HepG2 (cell line): Measurements from ENCODE around the gene JAKMIP3. TPM values are rescaled to one million over a fixed set of nuclear protein-coding genes. Genes with fewer than 3 reads are reported as not detected.

ENCODE experiments used
- ATAC-seq: fragments of 200-7000 bp; cut with Tn5 transposase; 3 replicates; pipeline ENCODE4 v1.9.1; 2020; ENCODE audit warnings: mild to moderate bottlenecking, moderate library complexity
- BruUV-seq: library from RNA; stranded (reverse); fragments of 400-500 nt; replicated peaks from 2 replicates; lab custom pipeline; 2021; lab: Mats Ljungman, UMichigan
- CTCF ChIA-PET: fragments of 300-600 bp; formaldehyde crosslinking; extraction: SDS; loops from one replicate; lab custom pipeline; 2021; ENCODE audit warnings: low total read pairs, inconsistent platforms, low intra/inter-chr PET ratio; lab: Yijun Ruan, JAX
- POLR2A ChIA-PET: fragments of 350-600 bp; sonication (Branson Sonifier 250); formaldehyde crosslinking; loops from one replicate; lab custom pipeline; 2020; ENCODE audit warnings: antibody characterized with exemption, inconsistent platforms; lab: Yijun Ruan, JAX
- DNase-seq: peaks from one replicate; pipeline ENCODE4 v3.0.0-alpha.2; 2015; ENCODE audit warnings: low spot score
- FAIRE-seq: peaks from 3 replicates; lab custom pipeline; 2011; peaks lifted over from hg19 to GRCh38; lab: Jason Lieb, UNC
- H2AFZ ChIP-seq: one replicate; pipeline ENCODE4 v1.6.1; 2011; ENCODE audit warnings: low read length, inconsistent platforms
- H3K27ac ChIP-seq: fragments of 300-600 bp; 3 replicates; pipeline ENCODE4 v1.8.0; 2011; ENCODE audit warnings: mixed run types, mild to moderate bottlenecking, mixed read lengths, low read length, inconsistent platforms; ENCODE audit not compliant: insufficient read depth; ENCODE audit errors: extremely low read length
- H3K27me3 ChIP-seq, 2 experiments: fragments of 200-600 bp in 1 of 2; 2 replicates in 1 of 2; 3 replicates in 1 of 2; pipeline versions ENCODE4 v1.6.0 to v1.8.0; 2011; ENCODE audit warnings: low read length in 2 of 2, mild to moderate bottlenecking in 2 of 2, moderate library complexity in 2 of 2, inconsistent platforms in 1 of 2; ENCODE audit not compliant: insufficient read depth in 2 of 2, control insufficient read depth in 1 of 2
- H3K36me3 ChIP-seq, 2 experiments: fragments of 200-600 bp in 1 of 2; replicated peaks in 1 of 2; 2 replicates in 1 of 2; 3 replicates in 1 of 2; pipeline versions ENCODE4 v1.5.1 to v1.8.0; 2011; ENCODE audit warnings: low read length in 2 of 2, inconsistent platforms in 1 of 2; ENCODE audit not compliant: insufficient read depth in 2 of 2, control insufficient read depth in 1 of 2
- H3K4me1 ChIP-seq: 2 replicates; pipeline ENCODE4 v1.5.1; 2012; ENCODE audit warnings: low read length, inconsistent platforms; ENCODE audit not compliant: insufficient read depth
- H3K4me2 ChIP-seq: 2 replicates; pipeline ENCODE4 v1.6.0; 2011; ENCODE audit warnings: low read depth, low read length, inconsistent platforms
- H3K4me3 ChIP-seq, 3 experiments: fragments of 200-600 bp in 1 of 3; sonication (generic), shearing (Covaris generic) in 1 of 3; replicated peaks in 1 of 3; 2 replicates each; pipeline ENCODE4 v1.5.1; 2011 to 2016; ENCODE audit warnings: low read length in 3 of 3, inconsistent platforms in 2 of 3, low read depth in 2 of 3, mild to moderate bottlenecking in 2 of 3, control low read depth in 1 of 3, mixed read lengths in 1 of 3; ENCODE audit not compliant: insufficient read depth in 1 of 3
- H3K79me2 ChIP-seq: one replicate; pipeline ENCODE4 v1.6.1; 2011; ENCODE audit warnings: low read length, inconsistent platforms; ENCODE audit not compliant: insufficient read depth
- H3K9ac ChIP-seq: 2 replicates; pipeline ENCODE4 v1.6.0; 2011; ENCODE audit warnings: mild to moderate bottlenecking, low read depth, low read length, inconsistent platforms; ENCODE audit not compliant: insufficient read depth
- H3K9me3 ChIP-seq: 2 replicates; pipeline ENCODE4 v1.5.1; 2012; ENCODE audit warnings: mild to moderate bottlenecking, low read length
- H4K20me1 ChIP-seq: 2 replicates; pipeline ENCODE4 v1.6.0; 2011; ENCODE audit warnings: inconsistent platforms, mild to moderate bottlenecking, low read length, moderate library complexity; ENCODE audit not compliant: insufficient read depth
- MNT ChIP-seq: fragments of 450-650 bp; IDR thresholded peaks from 2 replicates; pipeline ENCODE4 v1.6.1; 2016
- NKX3-1 ChIP-seq: sonication (generic); formaldehyde crosslinking; IDR thresholded peaks from 2 replicates; pipeline ENCODE4 v1.5.0; 2020; ENCODE audit warnings: missing genetic modification reagents
- SKI ChIP-seq: fragments of 450-650 bp; IDR thresholded peaks from one replicate; pipeline ENCODE4 v1.6.1; 2018; ENCODE audit warnings: mild to moderate bottlenecking; ENCODE audit not compliant: partially characterized antibody
- TARDBP ChIP-seq: sonication (generic); formaldehyde crosslinking; IDR thresholded peaks from 2 replicates; pipeline ENCODE4 v1.8.0; 2022; ENCODE audit warnings: mild to moderate bottlenecking, missing genetic modification reagents
- WGBS: methylation state at CpG from one replicate; pipeline ENCODE4 v1.1.6; 2017; ENCODE audit warnings: low lambda C conversion rate; 5-methylcytosine and 5-hydroxymethylcytosine counted together
- in situ Hi-C: cut with HindIII; loops from 2 replicates; pipeline ENCODE4 v1.10.0; 2017; ENCODE audit warnings: low pct_unique_long_range_greater_than_20kb; ENCODE audit not compliant: extremely low pct_ligation_motif_present
- intact Hi-C: fragments of 100-400 bp; cut with micrococcal nuclease; formaldehyde crosslinking; loops from one replicate; pipeline ENCODE4 v1.10.0; 2022; ENCODE audit not compliant: unreplicated experiment
- polyA plus RNA-seq, 8 experiments: library from polyadenylated mRNA; depleted of rRNA in 3 of 8; stranded (reverse) in 7 of 8; unstranded in 1 of 8; fragments of >200 nt; fragmentation: Illumina TruSeq in 4 of 8; extraction: Trizol in 4 of 8; gene quantifications; 2 replicates each; pipeline versions ENCODE4 v1.2.1 to v1.2.3, GENCODE V29; 2011 to 2016; ENCODE audit warnings: low read depth in 4 of 8, missing spikeins in 1 of 8, mixed read lengths in 1 of 8; ENCODE audit not compliant: insufficient read depth in 1 of 8
- total RNA-seq, 5 experiments: library from RNA; depleted of rRNA; stranded (reverse); fragments of >200 nt; fragmentation: Illumina TruSeq; extraction: Trizol; gene quantifications; 2 replicates each; pipeline ENCODE4 v1.2.3, GENCODE V29; 2016; ENCODE audit warnings: low read depth in 1 of 5
- TF ChIP-seq, protein P1 (sequence below): sonication (generic); formaldehyde crosslinking; IDR thresholded peaks from 2 replicates; pipeline ENCODE4 v1.5.1; 2020; ENCODE audit warnings: mild to moderate bottlenecking, missing genetic modification reagents, moderate library complexity

Gene JAKMIP3
- total and polyA plus RNA-seq, 2 of the 13 experiments (the other 11 are each of a cell fraction or from before 2014, with no cell fraction given): 0.03 to 0.11 TPM

DNA sequence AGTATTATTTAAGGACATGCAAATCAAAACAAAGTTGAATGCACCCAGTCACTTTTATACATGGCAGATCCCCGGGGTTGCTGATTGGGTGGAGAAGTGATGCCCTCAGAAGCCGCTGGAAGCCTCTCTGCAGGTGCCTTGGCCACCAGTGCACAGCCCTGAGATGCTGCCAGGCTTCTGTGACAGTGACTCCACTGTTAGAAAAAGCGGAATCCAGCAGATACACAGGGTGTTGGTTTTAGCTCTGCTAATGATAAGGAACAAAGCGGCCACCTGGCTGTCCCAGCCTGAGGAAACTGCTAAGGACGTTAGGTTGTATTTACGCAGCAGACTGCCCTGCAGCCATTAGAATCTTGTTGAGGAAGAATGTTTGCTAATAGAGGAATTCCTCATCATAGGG, 47.5 kb downstream of the JAKMIP3 start (continued):
- no peak for TF ChIP-seq SKI

GRCh38 chr10:132113766-132114365, 48.1 kb downstream of the JAKMIP3 start:
- peaks cover 2 to 42% of the 10 kb centered on the region in 2 experiments; a peak in 4 of 5 replicates for H3K27me3 ChIP-seq
- BruUV-seq: no TSS peak
- no peak overlapping the region for H3K9ac ChIP-seq
- POLR2A ChIA-PET: no interaction called here
- no peaks in the 10 kb centered on the region for H3K9me3 ChIP-seq
- intact Hi-C loops (no loop called here), in situ Hi-C loops (no loop called here)
- no peak overlapping the region for H3K4me3 ChIP-seq
- no peaks in the 10 kb centered on the region for H4K20me1 ChIP-seq
- H3K36me3 ChIP-seq: no peaks in the 10 kb centered on the region
- no peaks in the 10 kb centered on the region for H3K79me2 ChIP-seq
- no peak overlapping the region for H3K4me2 ChIP-seq
- TF ChIP-seq, protein P1, sequence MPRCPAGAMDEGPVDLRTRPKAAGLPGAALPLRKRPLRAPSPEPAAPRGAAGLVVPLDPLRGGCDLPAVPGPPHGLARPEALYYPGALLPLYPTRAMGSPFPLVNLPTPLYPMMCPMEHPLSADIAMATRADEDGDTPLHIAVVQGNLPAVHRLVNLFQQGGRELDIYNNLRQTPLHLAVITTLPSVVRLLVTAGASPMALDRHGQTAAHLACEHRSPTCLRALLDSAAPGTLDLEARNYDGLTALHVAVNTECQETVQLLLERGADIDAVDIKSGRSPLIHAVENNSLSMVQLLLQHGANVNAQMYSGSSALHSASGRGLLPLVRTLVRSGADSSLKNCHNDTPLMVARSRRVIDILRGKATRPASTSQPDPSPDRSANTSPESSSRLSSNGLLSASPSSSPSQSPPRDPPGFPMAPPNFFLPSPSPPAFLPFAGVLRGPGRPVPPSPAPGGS (CRISPR knock-in tag): no peak
- no peak for TF ChIP-seq TARDBP
- TF ChIP-seq NKX3-1: no peak
- TF ChIP-seq MNT: peak; percentile 32; the same call in 1 of the 2 replicates
- H3K4me1 ChIP-seq: no peaks in the 10 kb centered on the region
- CTCF ChIA-PET: no interaction called here
- H2AFZ ChIP-seq: no peak overlapping the region
- no peak overlapping the region for H3K27ac ChIP-seq
- ATAC-seq: no peak
- no peak for DNase-seq
- FAIRE-seq: no peak
- WGBS: 42% methylated on average over 11 of the region's 14 CpGs
